ENCODE measurements around the gene RNF213.

The RNF213 gene

DNA sequence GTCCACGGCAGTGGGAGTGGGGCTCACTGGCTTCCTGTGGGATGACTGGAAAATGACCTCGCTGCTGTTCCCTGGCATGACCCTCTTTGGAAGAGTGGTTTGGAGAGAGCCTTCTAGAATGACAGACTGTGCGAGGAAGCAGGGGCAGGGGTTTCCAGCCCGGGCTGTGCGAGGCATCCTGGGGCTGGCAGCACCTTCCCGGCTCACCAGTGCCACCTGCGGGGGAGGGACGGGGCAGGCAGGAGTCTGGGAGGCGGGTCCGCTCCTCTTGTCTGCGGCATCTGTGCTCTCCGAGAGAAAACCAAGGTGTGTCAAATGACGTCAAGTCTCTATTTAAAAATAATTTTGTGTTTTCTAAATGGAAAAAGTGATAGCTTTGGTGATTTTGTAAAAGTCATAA lies 7.8 kb upstream of the RNF213 start:
- peak; percentile 78 for DNase-seq (ENCODE audit: low spot score)

DNA sequence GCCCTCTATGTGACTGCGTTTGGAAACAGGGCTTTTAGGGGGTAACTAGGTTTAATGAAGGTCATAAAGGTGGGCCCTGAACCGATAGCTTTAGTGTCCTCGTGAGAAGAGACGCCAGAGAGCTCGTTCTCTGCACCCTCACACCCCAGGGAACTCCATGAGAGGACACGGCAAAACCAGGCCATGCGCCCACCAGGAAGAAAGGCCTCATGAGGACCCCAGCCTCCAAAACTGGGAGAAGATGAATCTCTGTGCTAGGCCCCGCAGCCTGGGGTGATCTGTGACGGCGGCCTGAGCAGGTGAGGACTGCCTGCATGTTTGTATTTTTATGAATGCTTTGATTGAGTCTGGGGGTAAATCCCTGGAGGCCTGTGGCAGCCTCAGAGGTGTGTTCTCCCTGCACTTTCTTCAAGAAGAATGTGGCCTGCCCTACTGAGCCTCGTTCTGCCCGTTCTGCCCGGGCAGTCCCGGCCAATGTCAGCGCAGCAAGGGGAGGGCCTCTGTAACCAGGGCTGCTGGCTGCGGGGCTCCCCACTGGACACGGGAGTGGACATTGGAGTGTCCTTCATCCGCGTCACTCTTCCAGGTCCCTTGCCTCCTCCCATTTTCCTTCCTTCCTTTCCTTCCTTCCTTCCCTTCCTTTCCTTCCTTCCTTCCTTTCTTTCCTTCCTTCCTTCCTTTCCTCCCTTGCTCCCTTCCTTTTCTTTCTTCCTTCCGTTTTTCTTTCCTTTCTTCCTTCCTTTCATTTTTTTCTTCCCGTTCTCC lies 6.8 kb upstream of the RNF213 start:
- peak; percentile 17 for DNase-seq (ENCODE audit: low spot score)

DNA sequence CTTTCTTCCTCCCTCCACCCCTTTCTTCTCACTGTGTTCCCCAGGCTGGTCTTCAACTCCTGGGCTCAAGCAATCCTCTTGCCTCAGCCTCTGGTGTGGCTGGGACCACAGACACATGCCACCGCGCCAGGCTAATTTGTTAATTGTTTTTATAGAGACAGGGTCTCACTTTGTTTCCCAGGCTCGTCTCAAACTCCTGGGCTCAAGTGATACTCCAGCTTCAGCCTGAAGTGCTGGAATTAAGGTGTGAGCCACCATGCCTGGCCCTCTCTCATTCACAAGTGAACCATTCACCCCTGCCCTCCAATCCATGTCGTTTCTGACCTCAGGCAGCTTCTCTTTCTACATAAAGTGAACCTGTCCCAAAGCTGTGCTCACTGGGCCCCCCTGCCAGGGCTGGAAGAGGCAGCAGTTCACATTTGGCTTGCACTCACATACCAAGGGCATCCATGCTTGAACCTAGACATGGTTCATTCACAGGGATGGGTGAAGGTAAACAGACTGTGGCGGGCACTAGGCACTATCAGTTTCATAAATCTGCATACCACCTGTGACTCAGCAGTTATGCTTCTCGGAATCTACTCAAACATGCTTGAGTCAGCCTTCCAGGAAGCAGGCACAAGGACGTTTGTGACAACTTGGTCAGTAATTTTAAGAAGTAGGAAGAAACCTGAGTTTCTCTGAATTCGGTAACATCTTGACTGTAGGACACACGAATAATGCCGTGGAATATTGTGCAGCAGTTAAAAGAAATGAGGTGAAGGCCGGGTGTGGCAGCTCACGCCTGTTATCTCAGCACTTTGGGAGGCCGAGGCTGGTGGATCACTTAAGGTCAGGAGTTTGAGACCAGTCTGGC lies 6.0 kb upstream of the RNF213 start:
- DNase-seq (ENCODE audit: low spot score) = peak; percentile 95

DNA sequence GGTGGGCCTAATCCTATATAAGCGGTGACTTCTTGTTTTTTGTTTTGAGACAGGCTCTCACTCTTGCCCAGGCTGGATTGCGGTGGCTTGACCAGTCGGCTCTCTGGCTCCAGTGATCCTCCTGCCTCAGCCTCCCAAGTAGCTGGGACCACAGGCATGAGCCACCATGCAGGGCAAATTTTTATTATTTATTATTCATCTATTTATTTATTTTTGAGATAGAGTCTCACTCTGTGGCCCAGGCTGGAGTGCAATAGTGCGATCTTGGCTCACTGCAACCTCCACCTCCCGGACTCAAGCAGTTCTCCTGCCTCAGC lies 4.7 kb upstream of the RNF213 start:
- DNase-seq (ENCODE audit: low spot score) = no peak

DNA sequence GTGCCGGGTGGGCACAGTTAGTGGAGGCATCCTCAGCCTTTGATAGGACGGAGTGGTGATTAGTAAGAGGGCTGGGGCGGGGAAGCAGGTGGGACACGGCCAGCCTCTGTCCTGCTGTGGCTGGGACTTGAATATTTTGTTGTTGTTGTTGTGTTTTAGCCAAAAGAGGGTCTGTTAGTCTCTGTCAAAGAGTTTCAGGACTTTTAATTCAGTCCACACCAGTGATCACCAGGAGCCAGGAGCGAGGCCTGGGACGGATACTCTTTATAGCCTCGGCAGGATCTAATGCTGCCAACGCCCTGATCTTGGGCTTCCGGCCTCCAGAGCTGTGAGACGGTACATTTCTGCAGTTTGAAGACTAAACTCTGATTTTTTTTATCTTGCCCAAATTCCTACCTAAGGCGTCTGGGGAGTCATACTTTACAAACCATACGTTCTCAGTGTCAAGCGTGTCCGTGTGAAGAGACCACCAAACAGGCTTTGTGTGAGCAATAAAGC lies 2.9 kb upstream of the RNF213 start:
- peak; percentile 51 for DNase-seq (ENCODE audit: low spot score)

DNA sequence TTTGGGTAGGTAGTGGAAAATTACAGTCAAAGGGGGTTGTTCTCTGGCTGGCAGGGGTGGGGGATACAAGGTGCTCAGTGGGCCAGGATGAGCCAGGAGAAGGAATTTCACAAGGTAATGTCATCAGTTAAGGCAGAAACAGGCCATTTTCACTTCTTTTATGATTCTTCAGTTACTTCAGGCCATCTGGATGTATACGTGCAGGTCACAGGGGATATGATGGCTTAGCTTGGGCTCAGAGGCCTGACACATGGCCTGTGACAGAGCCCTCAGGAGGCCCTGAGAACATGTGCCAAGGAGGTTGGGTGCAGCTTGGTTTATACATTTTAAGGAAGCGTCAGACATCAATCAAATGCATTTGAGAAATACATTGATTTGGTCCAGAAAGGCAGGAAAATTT lies 2.4 kb upstream of the RNF213 start:
- peak; percentile 15 for DNase-seq (ENCODE audit: low spot score)

DNA sequence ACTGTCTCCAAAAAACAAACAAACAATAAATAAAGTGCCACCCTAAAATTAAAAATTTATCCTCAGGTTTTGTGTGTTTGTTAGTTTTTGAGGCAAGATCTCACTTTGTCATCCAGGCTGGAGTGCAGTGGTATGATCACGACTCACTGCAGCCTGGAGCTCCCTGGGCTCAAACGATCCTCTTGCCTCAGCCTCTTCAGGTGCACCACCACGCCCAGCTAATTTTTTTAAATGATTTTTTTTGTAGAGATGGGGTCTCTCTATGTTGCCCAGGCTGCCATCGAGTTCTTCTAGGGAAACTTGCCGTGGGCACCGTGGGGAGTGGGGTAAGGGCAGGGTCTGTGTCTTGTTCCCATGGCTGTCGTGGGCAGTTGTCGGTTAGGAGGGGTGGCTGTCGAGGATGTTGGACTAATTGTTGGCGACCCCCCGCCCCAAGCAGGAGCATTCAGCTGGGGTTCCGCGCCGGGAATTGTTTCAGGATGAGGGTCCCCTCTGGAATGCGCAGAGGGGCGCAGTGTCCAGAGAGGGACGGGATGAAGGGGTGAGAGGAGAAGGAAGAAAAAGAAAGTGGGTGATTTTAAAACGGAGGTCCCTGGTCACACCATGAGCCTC lies 1.1 kb upstream of the RNF213 start:
- peak; percentile 61 for DNase-seq (ENCODE audit: low spot score)

DNA sequence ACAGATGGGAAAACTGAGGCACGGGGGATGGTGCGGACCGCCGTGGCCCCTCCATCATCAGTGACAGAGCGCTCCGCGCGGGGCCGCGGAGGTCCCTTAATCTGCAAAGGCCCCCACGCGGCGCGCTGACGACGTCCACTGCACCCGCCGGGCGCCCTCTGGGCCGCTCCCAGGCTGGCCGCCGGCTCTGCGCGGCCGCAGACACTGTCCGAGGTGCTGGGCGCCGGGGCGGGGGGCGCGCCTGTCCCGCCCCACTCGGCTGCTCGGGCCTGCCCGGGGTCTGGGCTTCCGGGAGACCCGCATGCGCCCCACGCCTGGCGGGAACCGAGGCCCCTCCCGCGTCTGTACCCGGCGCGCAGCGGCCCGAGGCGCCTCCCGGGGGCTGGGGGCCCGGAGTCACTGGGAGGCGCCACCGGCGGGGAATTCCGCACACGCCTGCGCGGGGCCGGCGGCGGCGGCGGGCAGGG lies 550 bp upstream of the RNF213 start:
- DNase-seq (ENCODE audit: low spot score) = peak; percentile 88

DNA sequence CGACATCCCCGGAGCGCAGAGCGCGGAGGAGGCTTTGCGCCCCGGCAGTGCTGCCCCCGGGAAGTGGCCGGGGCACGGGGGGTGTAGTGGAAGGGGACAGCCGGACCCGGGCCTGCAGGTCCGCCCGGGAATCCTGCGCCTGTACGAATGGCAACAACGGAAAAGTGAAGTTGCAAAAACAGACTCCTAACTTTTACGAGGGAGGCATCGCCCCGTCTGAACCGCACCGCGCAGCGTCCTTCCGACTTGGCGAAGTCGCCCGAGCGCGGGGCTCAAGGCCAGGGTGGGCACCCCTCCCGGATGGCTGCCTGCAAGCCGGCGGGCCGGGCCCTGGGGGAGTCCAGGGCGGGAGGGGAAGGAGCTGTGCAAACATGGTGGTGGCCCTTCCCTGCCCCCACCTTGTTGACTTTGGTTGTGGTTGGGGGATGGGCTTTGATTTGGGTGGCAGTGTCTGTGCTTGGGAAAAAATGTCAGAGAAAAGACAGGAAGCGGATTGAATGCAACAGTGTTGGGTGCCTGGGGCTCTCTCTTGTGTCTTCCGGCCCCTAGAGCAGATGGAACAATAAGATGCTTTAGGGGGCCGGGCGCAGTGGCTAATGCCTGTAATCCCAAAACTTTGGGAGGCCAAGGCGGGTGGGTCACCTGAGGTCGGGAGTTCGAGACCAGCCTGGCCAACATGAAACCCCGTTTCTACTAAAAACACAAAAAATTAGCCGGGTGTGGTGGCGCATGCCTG lies 675 bp downstream of the RNF213 start:
- DNase-seq (ENCODE audit: low spot score) = peak; percentile 58

DNA sequence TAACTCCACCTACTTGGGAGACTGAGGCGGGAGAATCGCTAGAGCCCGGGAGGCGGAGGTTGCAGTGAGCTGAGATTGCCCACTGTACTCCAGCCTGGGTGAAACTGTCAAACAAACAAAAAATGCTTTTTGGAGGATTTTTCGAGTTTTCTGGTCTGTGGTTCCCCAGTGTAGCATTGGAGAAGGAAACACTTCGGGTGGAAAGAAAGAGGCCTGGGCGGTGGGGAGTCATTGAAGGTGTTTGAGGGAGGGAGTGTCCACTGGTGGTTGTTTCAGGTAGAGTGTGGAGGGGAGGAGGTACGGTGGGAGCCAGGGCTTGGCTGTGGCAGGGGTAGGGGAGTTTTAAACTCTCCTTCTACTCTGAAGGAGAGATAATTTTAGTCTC lies 1.2 kb downstream of the RNF213 start:
- DNase-seq (ENCODE audit: low spot score) = no peak

DNA sequence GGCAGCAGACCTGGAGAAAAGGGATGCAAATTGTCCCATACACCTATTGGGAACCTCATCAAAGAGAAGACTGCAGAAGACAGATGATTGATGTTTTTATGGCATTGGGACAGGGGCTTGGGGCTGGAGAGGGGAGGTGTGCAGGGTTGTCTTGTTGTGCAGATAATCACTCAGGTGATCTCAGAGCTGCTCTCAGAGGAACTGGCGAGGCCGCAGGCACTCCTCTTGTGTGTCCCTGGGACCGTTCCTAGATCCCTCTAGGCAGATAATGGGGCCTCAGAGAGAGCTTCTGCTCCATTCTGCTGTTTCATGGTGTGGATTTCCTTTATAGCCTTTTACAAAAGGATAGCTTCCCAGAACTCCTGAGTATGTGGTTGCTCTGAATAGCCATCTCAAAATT lies 1.6 kb downstream of the RNF213 start:
- DNase-seq (ENCODE audit: low spot score) = peak; percentile 46

DNA sequence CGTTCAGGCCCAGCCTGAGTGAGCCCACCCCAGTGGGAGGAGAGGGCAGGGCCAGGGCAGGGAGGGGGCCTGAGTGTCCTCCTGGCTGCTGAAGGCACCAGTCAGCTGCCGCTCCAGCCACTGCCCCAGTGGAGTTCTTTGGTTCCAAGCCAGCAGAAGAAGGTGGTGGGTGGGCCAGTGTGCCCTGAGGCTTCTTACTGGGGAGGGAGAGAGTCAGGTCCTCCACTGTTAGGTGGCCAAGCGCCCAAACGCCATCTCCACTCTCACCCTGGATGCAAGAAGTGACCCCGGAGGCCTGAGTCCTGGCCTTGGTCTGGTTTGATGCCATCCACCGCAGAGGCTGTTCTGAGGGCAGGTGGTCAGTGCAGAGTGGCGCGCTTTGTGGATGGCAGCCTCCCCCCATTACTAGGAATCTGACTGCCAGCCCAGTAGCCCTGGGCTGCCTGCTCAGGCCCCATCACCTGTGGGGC lies 2.2 kb downstream of the RNF213 start:
- DNase-seq (ENCODE audit: low spot score) = no peak

DNA sequence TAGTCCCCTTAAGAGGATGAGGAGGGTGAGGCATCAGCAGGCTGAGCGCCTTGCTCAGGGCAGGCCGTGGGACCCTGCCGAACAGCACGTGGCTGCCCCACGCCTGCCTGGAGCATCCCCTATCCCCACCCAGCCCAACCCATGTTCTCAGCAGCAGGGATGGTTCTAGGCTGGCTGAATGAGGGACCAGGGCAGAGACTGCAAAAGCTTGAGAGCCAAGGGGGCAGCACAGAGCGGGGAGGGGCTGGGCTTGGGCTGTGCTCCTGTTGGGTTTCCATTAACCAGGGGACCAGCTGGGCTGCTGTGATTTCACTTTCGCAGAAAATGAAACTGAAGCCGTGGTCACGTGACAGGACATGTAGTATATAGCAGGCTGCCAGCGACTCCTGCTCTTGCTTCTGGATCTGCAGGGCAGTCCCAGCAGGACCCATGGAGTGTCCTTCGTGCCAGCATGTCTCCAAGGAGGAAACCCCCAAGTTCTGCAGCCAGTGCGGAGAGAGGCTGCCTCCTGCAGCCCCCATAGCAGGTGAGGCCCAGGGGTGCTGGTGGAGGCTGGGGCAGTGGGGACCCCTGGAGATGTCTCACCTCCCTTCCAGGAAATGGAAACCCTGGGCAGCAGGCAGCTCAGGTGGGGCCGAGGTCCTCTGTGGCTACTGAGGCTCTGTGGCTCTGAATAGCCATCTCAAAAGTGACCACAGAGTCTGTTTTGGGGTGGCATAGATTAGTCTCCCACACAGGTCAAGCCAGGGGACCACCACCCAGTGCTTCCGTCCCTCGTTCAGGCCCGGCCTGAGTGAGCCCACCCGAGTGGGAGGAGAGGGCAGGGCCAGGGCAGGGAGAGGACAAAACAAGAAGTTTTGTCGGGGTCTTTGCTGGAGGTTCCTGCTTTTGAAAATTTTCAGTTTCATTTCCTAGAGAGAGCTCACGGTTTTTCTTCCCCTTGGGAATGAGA lies 2.9 kb downstream of the RNF213 start:
- peak; percentile 86 for DNase-seq (ENCODE audit: low spot score)

DNA sequence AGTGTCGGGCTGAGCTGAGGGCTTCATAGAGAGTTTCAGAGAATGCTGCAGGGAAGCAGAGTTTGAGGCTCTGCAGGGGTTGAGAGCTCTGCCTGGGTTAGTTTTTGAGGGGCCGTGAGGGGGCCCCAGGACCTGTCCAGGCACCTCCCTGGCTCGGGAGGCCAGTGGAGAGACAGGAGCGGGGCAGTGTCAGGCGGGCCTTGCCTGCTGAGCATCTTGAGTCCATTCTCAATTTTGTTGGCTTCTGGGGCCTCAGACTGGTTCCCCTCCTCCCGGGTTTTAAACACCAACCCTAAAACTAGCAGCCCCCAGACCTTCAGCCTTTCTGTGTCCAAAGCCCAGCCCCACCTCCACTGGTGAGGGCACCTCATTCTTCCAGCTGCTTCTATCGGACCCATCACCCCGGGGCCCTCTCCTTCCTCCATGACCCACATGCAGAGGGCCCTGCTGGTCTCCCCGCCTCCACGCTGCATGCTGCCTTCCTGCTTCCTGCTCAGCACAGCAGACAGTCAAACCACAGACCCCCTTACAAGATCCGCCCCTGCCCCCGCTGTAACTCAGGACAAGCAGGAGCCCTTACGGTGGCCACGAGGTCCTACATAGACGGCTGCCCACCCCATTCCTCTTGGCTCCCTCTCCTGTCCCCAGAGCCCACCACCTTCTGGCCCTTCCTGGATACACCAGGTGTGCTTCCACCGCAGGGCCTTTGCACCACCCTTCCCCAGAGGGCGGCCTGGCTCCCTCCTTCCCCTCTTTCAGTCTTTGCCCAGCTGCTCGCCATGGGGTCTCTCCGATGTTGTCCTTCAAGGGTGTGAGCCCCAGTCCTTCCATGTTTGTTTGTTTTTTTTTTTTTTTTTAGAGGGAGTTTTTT lies 3.8 kb downstream of the RNF213 start:
- DNase-seq (ENCODE audit: low spot score) = no peak

DNA sequence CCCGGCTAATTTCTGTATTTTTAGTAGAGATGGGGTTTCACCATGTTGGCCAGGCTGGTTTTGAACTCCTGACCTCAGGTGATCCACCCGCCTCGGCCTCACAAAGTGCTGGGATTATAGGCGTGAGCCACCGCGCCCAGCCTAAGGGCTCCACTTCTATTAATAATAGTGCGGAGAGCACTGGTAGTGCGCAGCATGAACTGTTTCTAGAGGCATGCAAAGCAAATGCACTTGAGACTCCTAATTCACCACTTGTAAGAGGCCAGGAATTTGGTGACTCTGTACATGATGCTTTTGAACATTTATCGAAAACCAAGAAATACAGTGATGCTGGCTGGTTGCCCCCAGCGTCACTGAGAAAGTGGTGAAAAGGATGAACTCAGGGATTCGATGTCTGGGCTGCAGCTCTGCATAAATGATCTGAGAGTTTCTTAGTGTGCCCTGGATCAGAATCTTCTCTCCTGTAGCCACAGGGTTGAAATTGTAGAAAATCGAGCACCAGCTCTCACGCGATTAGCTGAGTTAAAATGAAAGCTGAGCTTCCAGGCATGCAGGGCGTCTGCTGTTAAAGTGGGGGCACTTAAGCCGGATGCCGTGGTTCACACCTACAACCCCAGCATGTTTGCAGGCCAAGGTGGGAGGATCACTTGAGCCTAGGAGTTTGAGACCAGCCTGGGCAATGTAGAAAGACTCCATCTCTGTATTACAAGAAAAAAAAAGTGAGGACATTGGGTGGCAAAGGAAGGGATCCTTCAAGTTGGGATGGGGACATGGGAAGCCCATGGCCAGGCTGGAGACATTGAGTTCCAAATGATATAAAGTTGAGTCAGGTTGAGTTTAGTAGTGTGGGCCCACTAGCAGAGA lies 4.8 kb downstream of the RNF213 start:
- no peak for DNase-seq (ENCODE audit: low spot score)

DNA sequence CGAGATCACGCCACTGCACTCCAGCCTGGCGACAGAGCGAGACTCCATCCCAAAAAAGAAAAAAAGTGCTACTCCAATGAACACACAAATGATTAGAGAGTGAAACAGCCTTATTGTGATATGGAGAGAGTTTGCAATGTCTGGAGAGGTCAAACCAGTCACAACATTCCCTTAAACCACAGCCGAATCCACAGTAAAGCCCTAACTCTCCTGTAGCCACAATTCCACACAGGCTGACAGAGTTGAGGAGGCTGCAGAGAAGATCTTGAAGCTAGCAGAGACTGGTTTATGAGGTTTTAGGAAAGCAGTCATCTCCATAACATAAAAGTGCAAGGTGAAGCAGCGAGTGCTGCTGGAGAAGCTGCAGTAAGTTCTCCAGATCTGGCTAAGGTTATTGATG lies 6.7 kb downstream of the RNF213 start:
- no peak for DNase-seq (ENCODE audit: low spot score)

DNA sequence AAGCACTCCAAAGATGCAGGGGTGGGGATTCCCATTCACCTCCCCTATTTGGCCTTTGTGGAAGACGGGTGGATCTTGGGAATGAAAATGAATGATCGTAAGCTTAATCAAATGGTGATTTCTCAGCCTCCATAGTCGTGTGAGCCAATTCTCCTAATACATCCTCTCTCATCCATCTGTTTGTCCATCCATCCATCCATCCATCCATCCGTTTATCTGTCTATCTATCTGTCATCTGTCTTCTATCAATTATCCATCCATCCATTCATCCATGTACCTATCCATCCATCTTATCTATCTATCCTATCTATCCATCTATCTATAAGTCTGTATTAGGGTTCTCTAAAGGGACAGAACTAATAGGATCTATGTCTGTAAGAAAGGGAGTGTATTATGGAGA lies 7.8 kb downstream of the RNF213 start:
- no peak for DNase-seq (ENCODE audit: low spot score)

DNA sequence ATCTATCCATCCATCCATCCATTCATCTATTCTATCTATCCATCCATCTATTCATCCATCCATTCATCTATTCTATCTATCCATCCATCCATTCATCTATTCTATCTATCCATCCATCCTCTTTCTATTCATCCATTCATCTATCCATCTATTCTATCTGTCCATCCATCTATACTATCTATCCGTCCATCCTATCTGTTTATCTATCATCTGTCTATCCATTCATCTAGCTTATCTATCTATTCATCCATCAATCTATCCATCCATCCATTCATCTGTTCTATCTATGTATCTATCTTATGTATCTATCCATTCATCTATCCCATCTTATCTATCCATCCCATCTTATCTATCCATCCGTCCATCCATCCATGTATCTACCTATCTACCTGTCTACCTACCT lies 8.8 kb downstream of the RNF213 start:
- DNase-seq (ENCODE audit: low spot score) = no peak

DNA sequence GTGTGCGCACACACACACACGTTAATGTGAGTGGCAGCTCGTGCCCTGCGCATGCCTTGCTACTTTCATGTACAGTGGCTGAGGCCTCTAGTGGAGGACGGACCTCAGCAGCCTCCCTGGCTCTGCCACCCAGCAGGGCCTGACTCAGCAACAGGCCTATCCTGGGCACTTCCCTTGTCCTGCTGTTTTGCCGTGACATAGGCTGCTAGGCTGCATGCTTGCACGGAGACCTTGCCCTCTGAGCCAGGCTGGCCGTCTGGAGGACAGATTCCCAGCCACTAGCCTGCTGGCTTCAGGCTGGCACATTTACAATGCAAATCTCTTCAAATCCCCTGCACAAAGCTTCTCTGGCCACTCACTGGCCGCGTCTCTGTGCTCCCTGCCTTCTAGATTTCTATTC lies 9.5 kb downstream of the RNF213 start:
- DNase-seq (ENCODE audit: low spot score) = no peak
